Measurements from ENCODE around the gene AUTS2.

Gene AUTS2

GRCh38 chr7:70178787-70179186 is 580.5 kb downstream of the AUTS2 start:
- no peak overlapping the region for H3K4me3 ChIP-seq (ENCODE audit: low read length)
- DNase-seq (ENCODE audit: low read depth), result peak; percentile 16
- no peak for TF ChIP-seq CTCF (conservative IDR thresholded peaks at IDR 0.05; ENCODE audit: low read depth, low read length)

GRCh38 chr7:70182521-70182920 is 584.2 kb downstream of the AUTS2 start:
- no peak for TF ChIP-seq CTCF (conservative IDR thresholded peaks at IDR 0.05; ENCODE audit: low read depth, low read length)

GRCh38 chr7:70183278-70183677 is 585.0 kb downstream of the AUTS2 start:
- no peak for DNase-seq (ENCODE audit: low read depth)
- H3K4me3 ChIP-seq (ENCODE audit: low read length), result no peak overlapping the region
- TF ChIP-seq CTCF (conservative IDR thresholded peaks at IDR 0.05; ENCODE audit: low read depth, low read length), result no peak

More at GRCh38 chr7:70182521-70182920, 584.2 kb downstream of the AUTS2 start:
- DNase-seq (ENCODE audit: low read depth), result no peak
- no peak overlapping the region for H3K4me3 ChIP-seq (ENCODE audit: low read length)

- DNase-seq (ENCODE audit: low read depth), result peak; percentile 70
- no peak for TF ChIP-seq CTCF (conservative IDR thresholded peaks at IDR 0.05; ENCODE audit: low read depth, low read length)
- no peak overlapping the region for H3K4me3 ChIP-seq (ENCODE audit: low read length)
Observed at GRCh38 chr7:70188901-70189650, 590.8 kb downstream of the AUTS2 start.

- H3K4me3 ChIP-seq (ENCODE audit: low read length), result no peak overlapping the region
- no peak for TF ChIP-seq CTCF (conservative IDR thresholded peaks at IDR 0.05; ENCODE audit: low read depth, low read length)
- DNase-seq (ENCODE audit: low read depth), result no peak
Observed at GRCh38 chr7:70189776-70190175, 591.5 kb downstream of the AUTS2 start.

GRCh38 chr7:70190281-70190680 is 592.0 kb downstream of the AUTS2 start:
- TF ChIP-seq CTCF (conservative IDR thresholded peaks at IDR 0.05; ENCODE audit: low read depth, low read length), result no peak
- no peak overlapping the region for H3K4me3 ChIP-seq (ENCODE audit: low read length)
- no peak for DNase-seq (ENCODE audit: low read depth)

GRCh38 chr7:70193514-70193913 is 595.2 kb downstream of the AUTS2 start:
- peak; percentile 50 for TF ChIP-seq CTCF (conservative IDR thresholded peaks at IDR 0.05; ENCODE audit: low read depth, low read length)

More at GRCh38 chr7:70193514-70193913, 595.2 kb downstream of the AUTS2 start:
- no peak for DNase-seq (ENCODE audit: low read depth)
- no peak overlapping the region for H3K4me3 ChIP-seq (ENCODE audit: low read length)
